Measurements from ENCODE around the gene PNPLA4.

GRCh38 chrX:7934026-7934425, 6.8 kb upstream of the PNPLA4 start:
- TF ChIP-seq CTCF (conservative IDR thresholded peaks at IDR 0.05; ENCODE audit: low read depth, low read length), result no peak
- TF ChIP-seq EZH2 (IDR thresholded peaks at IDR 0.05; ENCODE audit: borderline replicate concordance, low read depth, low read length, poor library complexity, severe bottlenecking), result no peak
